Lower leg skin (tissue), 4 donors: ENCODE measurements around the gene RUFY1. TPM values are rescaled to one million over a fixed set of nuclear protein-coding genes. Genes with fewer than 3 reads are reported as not detected.

ENCODE experiments used
- DNase-seq, 2 donors: peaks; one replicate each; pipeline ENCODE4 v3.0.0-alpha.2; 2019; ENCODE audit warnings: low spot score in 2 of 2
- H3K4me3 ChIP-seq: fragments of 200-600 bp; sonication (generic); 2 replicates; pipeline ENCODE4 v1.5.1; 2017; ENCODE audit warnings: mild to moderate bottlenecking, low read depth; ENCODE audit not compliant: poor library complexity, severe bottlenecking
- CTCF ChIP-seq, 3 donors: fragments of 450-650 bp; IDR thresholded peaks; one replicate each; pipeline ENCODE4 v1.5.1; 2016; ENCODE audit warnings: antibody characterized with exemption in 3 of 3, mild to moderate bottlenecking in 3 of 3, moderate library complexity in 2 of 3
- POLR2A ChIP-seq, 2 donors: fragments of 450-650 bp; IDR thresholded peaks; one replicate each; pipeline ENCODE4 v1.6.1; 2016 to 2017; ENCODE audit warnings: antibody characterized with exemption in 2 of 2, mild to moderate bottlenecking in 1 of 2, moderate library complexity in 1 of 2
- WGBS, 2 donors: methylation state at CpG; one replicate each; pipeline ENCODE4 v1.1.5; 2018; 5-methylcytosine and 5-hydroxymethylcytosine counted together
- intact Hi-C: fragments of 100-400 bp; cut with DNase I; formaldehyde crosslinking; loops from one replicate; pipeline ENCODE4 v1.15.0; 2023; ENCODE audit warnings: low total_unique reads
- total RNA-seq, 4 donors: library from RNA; depleted of rRNA; stranded (reverse); fragments of >200 nt; gene quantifications; one replicate each; pipeline ENCODE4 v1.1.0, GENCODE V29; 2016

Gene RUFY1
- total RNA-seq, 4 donors from 2014 or later: 36.4 to 76.1 (median 54.9) TPM

- intact Hi-C loops: no loop called here
- no peak overlapping the region for H3K4me3 ChIP-seq
- DNase-seq: no peak
- no peak for TF ChIP-seq POLR2A (IDR thresholded peaks at IDR 0.05)
Observed at GRCh38 chr5:179610903-179611265, 60.5 kb downstream of the RUFY1 start.

GRCh38 chr5:179612577-179613459 lies 62.5 kb downstream of the RUFY1 start:
- 80 to 85% methylated on average over 21 of the region's 21 CpGs for WGBS, 2 donors

GRCh38 chr5:179613460-179614071 lies 63.2 kb downstream of the RUFY1 start:
- WGBS, 2 donors: 74 to 84% methylated on average over 8 of the region's 8 CpGs
- no peak overlapping the region for H3K4me3 ChIP-seq
- TF ChIP-seq CTCF (IDR thresholded peaks at IDR 0.05) (no peak), POLR2A (IDR thresholded peaks at IDR 0.05) (no peak)
- no peak for DNase-seq
- intact Hi-C loops: no loop called here

More at GRCh38 chr5:179612577-179613459, 62.5 kb downstream of the RUFY1 start:
- intact Hi-C loops: no loop called here
- TF ChIP-seq CTCF (IDR thresholded peaks at IDR 0.05) (no peak), POLR2A (IDR thresholded peaks at IDR 0.05) (no peak)
- H3K4me3 ChIP-seq: no peak overlapping the region
- no peak for DNase-seq

GRCh38 chr5:179614745-179615144 lies 64.4 kb downstream of the RUFY1 start:
- TF ChIP-seq POLR2A (IDR thresholded peaks at IDR 0.05): no peak
- no peak for TF ChIP-seq CTCF (IDR thresholded peaks at IDR 0.05)
- DNase-seq: no peak
- intact Hi-C loops: no loop called here
- H3K4me3 ChIP-seq: no peak overlapping the region
- WGBS, 2 donors: 57 to 59% methylated on average over 8 of the region's 8 CpGs

- 54 to 56% methylated on average over 2 of the region's 2 CpGs for WGBS, 2 donors
- intact Hi-C loops: no loop called here
- no peak for DNase-seq
- no peak for TF ChIP-seq CTCF (IDR thresholded peaks at IDR 0.05)
- TF ChIP-seq POLR2A (IDR thresholded peaks at IDR 0.05): no peak
- no peak overlapping the region for H3K4me3 ChIP-seq
Observed at GRCh38 chr5:179615203-179615602, 64.8 kb downstream of the RUFY1 start.

- no peak overlapping the region for H3K4me3 ChIP-seq
- DNase-seq: no peak
- no peak for TF ChIP-seq CTCF (IDR thresholded peaks at IDR 0.05)
- no peak for TF ChIP-seq POLR2A (IDR thresholded peaks at IDR 0.05)
- 80 to 81% methylated on average over 9 of the region's 9 CpGs for whole genome bisulfite sequencing, 2 donors
- intact Hi-C loops: loop anchor here (1.0 kb wide), 1 partner anchor 19 kb away; no protein-coding TSS in a partner anchor
Observed at GRCh38 chr5:179616002-179616594, 65.7 kb downstream of the RUFY1 start.
